LNCaP clone FGC (cell line): ENCODE data around the gene MAPK12.
A peak's percentile ranks its signal among the peaks of the same experiment; 100 is the strongest.

Experiments used
- DNase-seq: peaks from one replicate; pipeline ENCODE4 v3.0.0-alpha.2; 2011; ENCODE audit warnings: low read depth
- H3K4me3 ChIP-seq: 2 replicates; pipeline ENCODE4 v1.5.1; 2011; ENCODE audit warnings: mild to moderate bottlenecking, low read depth, low read length, control low read depth
- TF ChIP-seq, protein P1 (sequence below): IDR thresholded peaks from 2 replicates; pipeline ENCODE4 v1.5.1; 2012; ENCODE audit warnings: mild to moderate bottlenecking; ENCODE audit not compliant: control insufficient read depth, insufficient read depth; ENCODE audit errors: extremely low read depth

MAPK12 gene

DNA sequence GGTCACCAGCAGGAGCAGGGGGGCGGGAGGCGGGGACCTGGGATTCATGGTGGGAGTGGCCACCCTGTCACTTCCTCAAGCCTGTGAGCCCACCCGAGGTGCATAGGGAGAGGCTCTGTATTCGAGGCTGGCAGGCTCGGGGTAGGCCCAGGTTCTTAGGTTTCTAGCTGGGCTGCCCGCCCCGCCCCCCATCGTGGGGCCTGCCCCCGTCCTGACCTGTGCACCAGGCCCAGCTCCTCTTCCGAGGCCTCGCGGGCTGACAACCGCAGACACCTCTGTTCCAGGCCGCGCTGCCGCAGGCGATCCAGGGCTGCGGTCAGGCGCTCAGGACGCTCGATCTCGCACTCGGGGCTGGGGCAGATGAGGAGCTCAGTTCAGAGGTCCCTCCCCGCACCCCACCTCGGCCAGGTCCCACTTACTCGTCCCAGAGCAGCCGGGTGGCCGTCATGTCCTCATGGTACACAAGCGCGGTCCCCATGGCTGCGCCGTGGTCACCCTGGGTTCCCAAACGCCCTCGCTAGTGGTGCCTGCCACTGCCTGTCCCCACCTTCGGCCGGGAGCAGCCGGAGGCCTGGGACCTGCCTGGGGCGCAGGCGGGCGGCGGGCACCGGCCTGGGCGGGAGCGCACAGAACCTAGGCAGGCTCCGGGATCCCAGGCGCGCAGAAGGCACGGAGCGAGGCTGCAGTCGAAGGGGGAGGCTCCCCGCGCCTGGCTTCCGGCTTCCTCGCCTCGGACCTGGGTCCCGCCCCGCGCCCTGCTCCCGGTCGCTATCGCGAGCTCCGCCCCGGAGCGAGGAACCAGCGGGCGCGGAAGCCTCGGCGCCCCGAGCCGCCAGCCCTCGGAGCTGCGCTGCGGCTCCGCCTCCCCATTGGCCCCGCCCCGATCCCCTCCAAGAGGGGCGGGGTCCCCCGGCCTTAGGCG is 10.7 kb downstream of the MAPK12 start, which contains the start of gene HDAC10:
HDAC10 (minus strand) TSS at position 711 of the 922 bp plus-strand sequence; CDS start at position 478, 233 bp downstream.
- H3K4me3 ChIP-seq, result peak within 1 kb of the TSS; percentile 79
- no peak for DNase-seq
- TF ChIP-seq, protein P1, sequence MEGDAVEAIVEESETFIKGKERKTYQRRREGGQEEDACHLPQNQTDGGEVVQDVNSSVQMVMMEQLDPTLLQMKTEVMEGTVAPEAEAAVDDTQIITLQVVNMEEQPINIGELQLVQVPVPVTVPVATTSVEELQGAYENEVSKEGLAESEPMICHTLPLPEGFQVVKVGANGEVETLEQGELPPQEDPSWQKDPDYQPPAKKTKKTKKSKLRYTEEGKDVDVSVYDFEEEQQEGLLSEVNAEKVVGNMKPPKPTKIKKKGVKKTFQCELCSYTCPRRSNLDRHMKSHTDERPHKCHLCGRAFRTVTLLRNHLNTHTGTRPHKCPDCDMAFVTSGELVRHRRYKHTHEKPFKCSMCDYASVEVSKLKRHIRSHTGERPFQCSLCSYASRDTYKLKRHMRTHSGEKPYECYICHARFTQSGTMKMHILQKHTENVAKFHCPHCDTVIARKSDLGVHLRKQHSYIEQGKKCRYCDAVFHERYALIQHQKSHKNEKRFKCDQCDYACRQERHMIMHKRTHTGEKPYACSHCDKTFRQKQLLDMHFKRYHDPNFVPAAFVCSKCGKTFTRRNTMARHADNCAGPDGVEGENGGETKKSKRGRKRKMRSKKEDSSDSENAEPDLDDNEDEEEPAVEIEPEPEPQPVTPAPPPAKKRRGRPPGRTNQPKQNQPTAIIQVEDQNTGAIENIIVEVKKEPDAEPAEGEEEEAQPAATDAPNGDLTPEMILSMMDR, result no peak

DNA sequence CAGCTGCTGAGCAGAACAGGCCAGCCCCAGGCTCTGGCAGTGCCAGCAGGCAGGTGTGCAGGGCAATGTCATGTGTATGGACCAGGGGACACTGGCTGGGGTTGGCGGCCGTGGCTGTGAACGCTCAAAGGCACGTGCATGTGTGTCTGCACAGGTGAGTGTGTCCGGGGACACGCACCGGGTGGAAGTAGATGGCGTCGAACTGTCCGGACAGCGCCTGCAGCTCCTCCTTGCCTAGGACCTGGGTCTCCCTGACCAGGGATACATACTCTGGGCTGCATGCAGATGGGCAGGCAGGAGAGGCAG is 11.3 kb downstream of the MAPK12 start:
- no peak for DNase-seq
- TF ChIP-seq, protein P1, result no peak
- H3K4me3 ChIP-seq, result peak overlapping the region; percentile 79

DNA sequence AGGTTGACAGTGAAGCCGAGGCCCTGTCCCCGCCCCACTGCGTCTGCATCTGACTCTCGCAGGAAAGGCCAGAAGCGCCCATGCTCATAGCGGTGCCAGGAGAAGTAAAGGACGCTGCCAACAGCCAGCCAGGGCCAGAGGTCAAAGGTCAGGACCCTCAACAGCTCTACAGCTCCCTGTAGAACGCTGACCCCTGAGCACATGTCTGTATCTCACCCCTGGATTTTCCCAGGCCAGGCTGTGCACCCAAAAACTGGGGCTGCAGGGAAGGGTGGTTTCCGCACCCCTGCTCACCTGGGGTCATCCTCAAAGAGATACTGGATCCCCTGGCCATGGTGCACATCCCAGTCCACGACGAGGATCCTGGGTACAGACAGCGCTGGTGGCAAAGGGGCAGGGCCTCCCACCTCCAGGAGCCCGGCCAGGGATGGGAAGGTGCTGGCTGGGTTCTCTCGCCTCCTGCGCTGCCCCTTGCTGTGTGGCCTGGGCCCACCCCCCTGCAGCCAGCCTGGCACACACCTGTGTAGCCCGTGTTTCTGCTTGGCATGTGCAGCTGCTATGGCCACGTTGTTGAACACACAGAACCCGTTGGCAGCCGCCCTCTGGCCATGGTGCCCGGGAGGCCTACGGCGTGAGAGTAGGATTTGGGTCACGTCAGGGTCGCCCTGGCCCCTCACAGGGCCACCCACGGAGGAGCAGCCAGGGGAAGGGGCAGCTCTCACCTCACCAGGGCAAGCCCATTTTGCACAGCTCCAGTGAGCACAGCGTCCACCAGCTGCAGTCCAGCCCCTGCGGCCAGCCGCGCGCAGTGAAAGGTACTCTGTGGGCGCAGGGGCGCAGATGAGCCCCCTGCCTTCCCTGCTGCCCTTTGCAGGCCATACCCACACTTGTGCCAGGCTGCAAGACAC is 11.9 kb downstream of the MAPK12 start:
- DNase-seq, result no peak
- peak overlapping the region; percentile 79 for H3K4me3 ChIP-seq
- TF ChIP-seq, protein P1, result no peak

DNA sequence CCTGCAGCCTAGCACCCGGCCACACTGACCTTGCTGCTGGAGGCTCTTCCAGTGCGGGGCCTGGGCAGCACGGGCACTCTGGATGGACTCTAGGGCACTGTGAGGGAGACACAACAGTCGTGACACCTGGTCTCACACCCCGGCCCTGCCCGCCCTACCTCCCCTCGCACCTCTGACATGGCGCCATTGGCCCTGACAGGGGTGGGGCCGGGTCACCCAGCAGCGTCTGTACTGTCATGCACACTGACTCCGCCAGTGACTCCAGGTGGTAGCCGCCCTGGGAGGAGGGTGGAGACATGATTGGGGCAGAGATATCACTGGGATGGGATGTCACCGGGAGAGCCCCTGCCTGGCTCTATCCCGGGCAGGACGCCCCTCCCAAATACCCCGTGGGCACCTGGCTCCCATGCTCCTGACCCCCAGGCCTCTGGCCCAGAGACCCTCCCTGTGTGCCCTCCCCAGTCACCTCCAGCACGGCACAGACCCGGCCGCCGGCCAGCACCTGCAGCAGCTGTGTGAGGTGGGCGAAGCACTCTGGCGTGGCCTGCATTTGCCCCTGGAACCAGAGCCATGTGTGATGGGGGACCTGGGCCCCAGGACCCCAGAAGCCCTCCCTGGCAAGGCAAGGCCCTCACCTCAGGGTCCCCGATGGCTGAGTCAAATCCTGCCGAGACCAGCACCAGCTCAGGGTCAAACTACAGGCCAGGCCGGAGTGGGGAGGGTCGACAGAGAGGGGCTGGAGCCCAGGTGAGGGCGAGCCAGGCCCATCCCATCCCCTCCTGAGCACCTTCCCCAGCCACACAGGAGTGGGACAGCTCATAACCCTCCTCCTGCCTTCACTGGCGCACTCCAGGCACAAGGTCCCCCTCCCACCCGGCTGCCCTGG is 13.0 kb downstream of the MAPK12 start:
- DNase-seq, result no peak
- H3K4me3 ChIP-seq, result peak overlapping the region; percentile 18; the same call in 1 of the 2 replicates
- TF ChIP-seq, protein P1, result no peak

DNA sequence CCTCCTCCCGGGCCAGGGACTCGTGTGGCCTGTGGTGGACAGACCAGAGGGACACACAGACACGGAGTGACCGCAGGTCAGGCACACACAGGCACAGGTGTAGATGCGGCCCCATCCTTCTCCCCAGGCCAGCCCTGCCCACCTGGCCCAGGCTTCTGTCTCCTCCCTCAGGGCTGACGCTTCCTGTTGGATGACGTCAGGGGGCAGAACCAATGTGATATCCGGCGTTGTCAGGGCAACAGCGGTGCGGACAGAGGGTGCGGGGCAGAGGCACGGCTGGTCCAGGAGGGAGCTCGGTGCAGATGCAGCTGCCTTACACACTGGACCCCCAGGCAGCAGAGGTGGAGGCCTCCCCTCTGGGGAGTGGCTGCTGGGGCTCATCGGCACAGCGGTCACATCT is 13.7 kb downstream of the MAPK12 start:
- TF ChIP-seq, protein P1, result no peak
- peak; percentile 66 for DNase-seq
- H3K4me3 ChIP-seq, result peak overlapping the region; percentile 18; the same call in 1 of the 2 replicates
